HepG2 (cell line): ENCODE data around the gene CD46. TPM values are rescaled to one million over a fixed set of nuclear protein-coding genes. Genes with fewer than 3 reads are reported as not detected.

Experiments used
- ATAC-seq: fragments of 200-7000 bp; cut with Tn5 transposase; 3 replicates; pipeline ENCODE4 v1.9.1; 2020; ENCODE audit warnings: mild to moderate bottlenecking, moderate library complexity
- BruUV-seq: library from RNA; stranded (reverse); fragments of 400-500 nt; replicated peaks from 2 replicates; lab custom pipeline; 2021; lab: Mats Ljungman, UMichigan
- CTCF ChIA-PET: fragments of 300-600 bp; formaldehyde crosslinking; extraction: SDS; loops from one replicate; lab custom pipeline; 2021; ENCODE audit warnings: low total read pairs, inconsistent platforms, low intra/inter-chr PET ratio; lab: Yijun Ruan, JAX
- POLR2A ChIA-PET: fragments of 350-600 bp; sonication (Branson Sonifier 250); formaldehyde crosslinking; loops from one replicate; lab custom pipeline; 2020; ENCODE audit warnings: antibody characterized with exemption, inconsistent platforms; lab: Yijun Ruan, JAX
- DNase-seq: peaks from one replicate; pipeline ENCODE4 v3.0.0-alpha.2; 2015; ENCODE audit warnings: low spot score
- FAIRE-seq: peaks from 3 replicates; lab custom pipeline; 2011; peaks lifted over from hg19 to GRCh38; lab: Jason Lieb, UNC
- H2AFZ ChIP-seq: one replicate; pipeline ENCODE4 v1.6.1; 2011; ENCODE audit warnings: low read length, inconsistent platforms
- H3K27ac ChIP-seq: fragments of 300-600 bp; 3 replicates; pipeline ENCODE4 v1.8.0; 2011; ENCODE audit warnings: mixed run types, mild to moderate bottlenecking, mixed read lengths, low read length, inconsistent platforms; ENCODE audit not compliant: insufficient read depth; ENCODE audit errors: extremely low read length
- H3K27me3 ChIP-seq, 2 experiments: fragments of 200-600 bp in 1 of 2; 2 replicates in 1 of 2; 3 replicates in 1 of 2; pipeline versions ENCODE4 v1.6.0 to v1.8.0; 2011; ENCODE audit warnings: low read length in 2 of 2, mild to moderate bottlenecking in 2 of 2, moderate library complexity in 2 of 2, inconsistent platforms in 1 of 2; ENCODE audit not compliant: insufficient read depth in 2 of 2, control insufficient read depth in 1 of 2
- H3K36me3 ChIP-seq, 2 experiments: fragments of 200-600 bp in 1 of 2; replicated peaks in 1 of 2; 2 replicates in 1 of 2; 3 replicates in 1 of 2; pipeline versions ENCODE4 v1.5.1 to v1.8.0; 2011; ENCODE audit warnings: low read length in 2 of 2, inconsistent platforms in 1 of 2; ENCODE audit not compliant: insufficient read depth in 2 of 2, control insufficient read depth in 1 of 2
- H3K4me1 ChIP-seq: 2 replicates; pipeline ENCODE4 v1.5.1; 2012; ENCODE audit warnings: low read length, inconsistent platforms; ENCODE audit not compliant: insufficient read depth
- H3K4me2 ChIP-seq: 2 replicates; pipeline ENCODE4 v1.6.0; 2011; ENCODE audit warnings: low read depth, low read length, inconsistent platforms
- H3K4me3 ChIP-seq, 3 experiments: fragments of 200-600 bp in 1 of 3; sonication (generic), shearing (Covaris generic) in 1 of 3; replicated peaks in 1 of 3; 2 replicates each; pipeline ENCODE4 v1.5.1; 2011 to 2016; ENCODE audit warnings: low read length in 3 of 3, inconsistent platforms in 2 of 3, low read depth in 2 of 3, mild to moderate bottlenecking in 2 of 3, control low read depth in 1 of 3, mixed read lengths in 1 of 3; ENCODE audit not compliant: insufficient read depth in 1 of 3
- H3K79me2 ChIP-seq: one replicate; pipeline ENCODE4 v1.6.1; 2011; ENCODE audit warnings: low read length, inconsistent platforms; ENCODE audit not compliant: insufficient read depth
- H3K9ac ChIP-seq: 2 replicates; pipeline ENCODE4 v1.6.0; 2011; ENCODE audit warnings: mild to moderate bottlenecking, low read depth, low read length, inconsistent platforms; ENCODE audit not compliant: insufficient read depth
- H3K9me3 ChIP-seq: 2 replicates; pipeline ENCODE4 v1.5.1; 2012; ENCODE audit warnings: mild to moderate bottlenecking, low read length
- H4K20me1 ChIP-seq: 2 replicates; pipeline ENCODE4 v1.6.0; 2011; ENCODE audit warnings: inconsistent platforms, mild to moderate bottlenecking, low read length, moderate library complexity; ENCODE audit not compliant: insufficient read depth
- ELF4 ChIP-seq: sonication (generic); formaldehyde crosslinking; IDR thresholded peaks from 2 replicates; pipeline ENCODE4 v1.5.0; 2020; ENCODE audit warnings: missing genetic modification reagents, mild to moderate bottlenecking, moderate library complexity, borderline replicate concordance
- KDM5A ChIP-seq: fragments of 200-600 bp; sonication (generic); IDR thresholded peaks from 2 replicates; pipeline ENCODE4 v1.7.0; 2018; ENCODE audit warnings: antibody characterized with exemption, mild to moderate bottlenecking, low read length, borderline replicate concordance
- NR2F2 ChIP-seq: IDR thresholded peaks from 2 replicates; pipeline ENCODE4 v1.6.1; 2012; ENCODE audit warnings: low read depth, inconsistent platforms, borderline replicate concordance
- PHF21A ChIP-seq: sonication (generic); formaldehyde crosslinking; IDR thresholded peaks from 2 replicates; pipeline ENCODE4 v1.5.0; 2020; ENCODE audit warnings: mild to moderate bottlenecking, missing genetic modification reagents
- RBM39 ChIP-seq: fragments of 200-400 bp; formaldehyde crosslinking; IDR thresholded peaks from one replicate; pipeline ENCODE4 v1.6.1; 2018; ENCODE audit warnings: antibody characterized with exemption, mild to moderate bottlenecking, low read depth, low read length; ENCODE audit not compliant: poor library complexity, severe bottlenecking
- U2AF2 ChIP-seq: fragments of 200-400 bp; formaldehyde crosslinking; IDR thresholded peaks from 2 replicates; pipeline ENCODE4 v1.6.1; 2017; ENCODE audit warnings: low read depth, mild to moderate bottlenecking, low read length
- ZBTB42 ChIP-seq: sonication (generic); formaldehyde crosslinking; IDR thresholded peaks from 2 replicates; pipeline ENCODE4 v1.5.0; 2020; ENCODE audit warnings: mild to moderate bottlenecking, missing genetic modification reagents
- ZKSCAN8 ChIP-seq: IDR thresholded peaks from 2 replicates; pipeline ENCODE4 v1.6.1; 2016; ENCODE audit warnings: borderline replicate concordance, missing genetic modification reagents, missing compliant biosample characterization
- ZNF274 ChIP-seq: sonication (generic); formaldehyde crosslinking; IDR thresholded peaks from 2 replicates; pipeline ENCODE4 v1.5.1; 2020; ENCODE audit warnings: mild to moderate bottlenecking, missing genetic modification reagents
- ZNF468 ChIP-seq: sonication (generic); formaldehyde crosslinking; IDR thresholded peaks from 2 replicates; pipeline ENCODE4 v1.8.0; 2022; ENCODE audit warnings: mild to moderate bottlenecking, moderate library complexity, missing genetic modification reagents
- ZNF768 ChIP-seq: sonication (generic); formaldehyde crosslinking; IDR thresholded peaks from 2 replicates; pipeline ENCODE4 v1.4.0; 2020; ENCODE audit warnings: missing genetic modification reagents
- ZNF776 ChIP-seq: sonication (generic); formaldehyde crosslinking; IDR thresholded peaks from 2 replicates; pipeline ENCODE4 v1.4.0; 2020; ENCODE audit warnings: mild to moderate bottlenecking, missing genetic modification reagents
- WGBS: methylation state at CpG from one replicate; pipeline ENCODE4 v1.1.6; 2017; ENCODE audit warnings: low lambda C conversion rate; 5-methylcytosine and 5-hydroxymethylcytosine counted together
- in situ Hi-C: cut with HindIII; loops from 2 replicates; pipeline ENCODE4 v1.10.0; 2017; ENCODE audit warnings: low pct_unique_long_range_greater_than_20kb; ENCODE audit not compliant: extremely low pct_ligation_motif_present
- intact Hi-C: fragments of 100-400 bp; cut with micrococcal nuclease; formaldehyde crosslinking; loops from one replicate; pipeline ENCODE4 v1.10.0; 2022; ENCODE audit not compliant: unreplicated experiment
- polyA plus RNA-seq, 8 experiments: library from polyadenylated mRNA; depleted of rRNA in 3 of 8; stranded (reverse) in 7 of 8; unstranded in 1 of 8; fragments of >200 nt; fragmentation: Illumina TruSeq in 4 of 8; extraction: Trizol in 4 of 8; gene quantifications; 2 replicates each; pipeline versions ENCODE4 v1.2.1 to v1.2.3, GENCODE V29; 2011 to 2016; ENCODE audit warnings: low read depth in 4 of 8, missing spikeins in 1 of 8, mixed read lengths in 1 of 8; ENCODE audit not compliant: insufficient read depth in 1 of 8
- total RNA-seq, 5 experiments: library from RNA; depleted of rRNA; stranded (reverse); fragments of >200 nt; fragmentation: Illumina TruSeq; extraction: Trizol; gene quantifications; 2 replicates each; pipeline ENCODE4 v1.2.3, GENCODE V29; 2016; ENCODE audit warnings: low read depth in 1 of 5
- TF ChIP-seq, protein P1 (sequence below): sonication (generic); formaldehyde crosslinking; IDR thresholded peaks from 2 replicates; pipeline ENCODE4 v1.4.0; 2020; ENCODE audit warnings: mild to moderate bottlenecking, low read depth, missing genetic modification reagents
- TF ChIP-seq, protein P2 (sequence below), 2 experiments: sonication (generic) in 1 of 2; formaldehyde crosslinking in 1 of 2; IDR thresholded peaks; 2 replicates each; pipeline versions ENCODE4 v1.4.0 to v1.6.1; 2018 to 2020; ENCODE audit warnings: missing genetic modification reagents in 2 of 2, borderline replicate concordance in 1 of 2, low read depth in 1 of 2, mild to moderate bottlenecking in 1 of 2, missing biosample characterization in 1 of 2

CD46 gene
- total and polyA plus RNA-seq, 2 of the 13 experiments (the other 11 are each of a cell fraction or from before 2014, with no cell fraction given): 130 to 277 TPM

DNA sequence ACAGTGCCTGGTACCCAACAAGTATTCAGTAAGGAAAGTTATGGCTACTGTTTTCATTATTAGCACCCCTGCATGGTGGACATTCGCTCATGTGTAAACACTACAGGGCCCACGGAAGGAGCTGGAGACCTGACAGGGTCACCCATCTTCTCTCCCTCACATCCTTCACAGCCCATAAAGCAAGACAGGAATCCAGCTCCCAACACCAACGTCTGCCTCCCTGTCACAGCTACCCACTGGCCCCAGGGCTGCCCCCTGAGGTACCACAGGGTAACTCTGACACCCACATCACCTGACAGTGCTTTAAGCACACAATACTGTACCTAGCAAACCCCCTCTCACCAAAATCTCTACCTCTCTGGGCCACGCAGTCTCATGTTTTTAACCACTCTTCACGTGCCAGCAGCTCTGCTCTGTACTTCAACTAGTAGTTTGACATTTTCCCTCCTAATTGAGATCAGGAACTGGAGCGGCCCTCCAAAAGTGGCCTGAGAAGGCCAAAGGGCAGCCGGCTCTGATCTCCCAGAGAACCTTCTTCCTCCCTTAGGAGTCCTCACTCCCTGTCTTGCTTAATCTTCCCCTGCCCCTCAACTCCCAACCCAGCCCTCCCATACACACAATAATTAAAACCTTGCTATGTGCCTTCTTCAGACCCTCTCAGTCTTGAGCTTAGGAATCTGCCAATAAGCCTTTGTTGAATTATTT, 82.3 kb downstream of the CD46 start:
- H3K9ac ChIP-seq: no peak overlapping the region
- no TSS peak for BruUV-seq
- peaks cover 8% of the 10 kb centered on the region; the same call in 1 of the 2 replicates for H3K4me1 ChIP-seq
- DNase-seq (no peak), ATAC-seq (no peak), FAIRE-seq (no peak)
- 92% methylated on average over 7 of the region's 7 CpGs for WGBS
- no peak overlapping the region for H2AFZ ChIP-seq
- H3K9me3 ChIP-seq: no peaks in the 10 kb centered on the region
- H3K4me2 ChIP-seq: no peak overlapping the region
- TF ChIP-seq, protein P1, sequence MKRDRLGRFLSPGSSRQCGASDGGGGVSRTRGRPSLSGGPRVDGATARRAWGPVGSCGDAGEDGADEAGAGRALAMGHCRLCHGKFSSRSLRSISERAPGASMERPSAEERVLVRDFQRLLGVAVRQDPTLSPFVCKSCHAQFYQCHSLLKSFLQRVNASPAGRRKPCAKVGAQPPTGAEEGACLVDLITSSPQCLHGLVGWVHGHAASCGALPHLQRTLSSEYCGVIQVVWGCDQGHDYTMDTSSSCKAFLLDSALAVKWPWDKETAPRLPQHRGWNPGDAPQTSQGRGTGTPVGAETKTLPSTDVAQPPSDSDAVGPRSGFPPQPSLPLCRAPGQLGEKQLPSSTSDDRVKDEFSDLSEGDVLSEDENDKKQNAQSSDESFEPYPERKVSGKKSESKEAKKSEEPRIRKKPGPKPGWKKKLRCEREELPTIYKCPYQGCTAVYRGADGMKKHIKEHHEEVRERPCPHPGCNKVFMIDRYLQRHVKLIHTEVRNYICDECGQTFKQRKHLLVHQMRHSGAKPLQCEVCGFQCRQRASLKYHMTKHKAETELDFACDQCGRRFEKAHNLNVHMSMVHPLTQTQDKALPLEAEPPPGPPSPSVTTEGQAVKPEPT (CRISPR knock-in tag): no peak
- TF ChIP-seq ZNF274 (no peak), ZBTB42 (CRISPR knock-in tag) (no peak), PHF21A (no peak), ZNF776 (CRISPR knock-in tag) (no peak), ZNF768 (no peak), RBM39 (no peak), ELF4 (CRISPR knock-in tag) (no peak), ZKSCAN8 (CRISPR knock-in tag) (no peak), U2AF2 (no peak), ZNF468 (CRISPR knock-in tag) (no peak), KDM5A (no peak), NR2F2 (no peak)
- TF ChIP-seq, protein P2, sequence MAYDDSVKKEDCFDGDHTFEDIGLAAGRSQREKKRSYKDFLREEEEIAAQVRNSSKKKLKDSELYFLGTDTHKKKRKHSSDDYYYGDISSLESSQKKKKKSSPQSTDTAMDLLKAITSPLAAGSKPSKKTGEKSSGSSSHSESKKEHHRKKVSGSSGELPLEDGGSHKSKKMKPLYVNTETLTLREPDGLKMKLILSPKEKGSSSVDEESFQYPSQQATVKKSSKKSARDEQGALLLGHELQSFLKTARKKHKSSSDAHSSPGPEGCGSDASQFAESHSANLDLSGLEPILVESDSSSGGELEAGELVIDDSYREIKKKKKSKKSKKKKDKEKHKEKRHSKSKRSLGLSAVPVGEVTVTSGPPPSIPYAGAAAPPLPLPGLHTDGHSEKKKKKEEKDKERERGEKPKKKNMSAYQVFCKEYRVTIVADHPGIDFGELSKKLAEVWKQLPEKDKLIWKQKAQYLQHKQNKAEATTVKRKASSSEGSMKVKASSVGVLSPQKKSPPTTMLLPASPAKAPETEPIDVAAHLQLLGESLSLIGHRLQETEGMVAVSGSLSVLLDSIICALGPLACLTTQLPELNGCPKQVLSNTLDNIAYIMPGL (CRISPR knock-in tag; IDR thresholded peaks at IDR 0.05; ENCODE audit: borderline replicate concordance in 1 of 2, low read depth in 1 of 2): no peak
- ChIA-PET POLR2A (no interaction called here), CTCF (no interaction called here)
- H3K27me3 ChIP-seq: no peaks in the 10 kb centered on the region
- intact Hi-C loops: no loop called here
- H3K36me3 ChIP-seq: no peaks in the 10 kb centered on the region
- no peaks in the 10 kb centered on the region for H4K20me1 ChIP-seq
- in situ Hi-C loops: no loop called here
- H3K27ac ChIP-seq: no peak overlapping the region
- H3K79me2 ChIP-seq: no peaks in the 10 kb centered on the region
- no peak overlapping the region for H3K4me3 ChIP-seq
